GM18507 (cell line): Measurements from ENCODE around the gene ST7.

Source experiments
- DNase-seq: peaks from one replicate; pipeline ENCODE4 v3.0.0; 2011; ENCODE audit warnings: low read depth; ENCODE audit not compliant: insufficient read length; ENCODE audit errors: extremely low spot score
- FAIRE-seq: peaks from 2 replicates; lab custom pipeline; 2011; peaks lifted over from hg19 to GRCh38; lab: Jason Lieb, UNC

Gene ST7

DNA sequence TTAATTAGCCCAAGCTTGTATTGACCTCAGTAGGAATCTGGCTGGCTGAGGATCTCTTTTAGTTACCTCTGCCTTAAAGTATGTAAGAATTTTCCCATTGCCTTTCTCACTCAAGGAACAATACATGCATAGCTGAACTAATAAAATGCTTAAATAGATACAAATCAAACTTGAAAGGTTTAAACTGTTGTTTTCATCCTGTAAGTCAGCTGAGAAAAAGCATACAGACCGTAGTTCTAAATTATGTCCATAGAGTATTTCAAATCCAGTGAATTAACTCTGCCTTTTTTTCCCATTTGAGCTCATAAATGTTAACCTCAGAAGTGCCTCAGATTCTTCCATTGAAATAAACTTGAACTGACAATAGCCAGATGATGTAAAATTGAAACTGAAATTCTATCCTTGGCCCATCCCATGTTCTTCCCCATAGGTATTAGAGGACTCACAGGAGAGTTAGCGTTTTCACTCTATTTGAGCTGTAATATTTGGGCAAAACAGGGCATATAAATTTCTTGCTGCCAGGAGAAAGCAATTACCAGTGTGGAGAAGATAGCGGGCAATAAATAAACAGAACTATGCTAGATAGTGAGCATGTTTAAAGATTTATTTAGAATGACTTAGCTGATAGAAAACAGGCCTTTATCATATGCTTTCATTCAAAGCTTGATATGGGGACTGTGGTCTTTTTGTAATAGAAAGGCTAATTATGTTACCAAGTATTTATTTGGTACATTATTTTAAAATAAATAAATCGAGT lies 205.8 kb downstream of the ST7 start:
- DNase-seq (no peak), FAIRE-seq (no peak)

DNA sequence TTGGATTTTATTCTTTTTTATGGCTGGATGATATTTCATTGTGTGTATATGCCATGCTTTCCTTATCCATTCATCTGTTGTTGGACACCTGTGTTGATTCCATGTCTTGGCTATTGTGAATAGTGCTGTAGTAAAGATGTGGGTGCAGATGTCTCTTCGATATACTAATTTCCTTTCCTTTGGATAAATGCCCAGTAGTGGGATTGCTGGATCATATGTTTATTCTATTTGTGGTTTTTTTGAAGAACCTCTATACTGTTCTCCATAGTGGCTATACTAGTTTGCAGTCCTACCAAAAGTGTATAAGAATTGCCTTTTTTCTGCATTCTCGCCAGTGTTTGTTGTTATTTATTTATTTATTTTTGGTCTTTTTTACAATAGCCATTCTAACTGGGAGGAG lies 209.8 kb downstream of the ST7 start:
- FAIRE-seq (no peak), DNase-seq (no peak)

DNA sequence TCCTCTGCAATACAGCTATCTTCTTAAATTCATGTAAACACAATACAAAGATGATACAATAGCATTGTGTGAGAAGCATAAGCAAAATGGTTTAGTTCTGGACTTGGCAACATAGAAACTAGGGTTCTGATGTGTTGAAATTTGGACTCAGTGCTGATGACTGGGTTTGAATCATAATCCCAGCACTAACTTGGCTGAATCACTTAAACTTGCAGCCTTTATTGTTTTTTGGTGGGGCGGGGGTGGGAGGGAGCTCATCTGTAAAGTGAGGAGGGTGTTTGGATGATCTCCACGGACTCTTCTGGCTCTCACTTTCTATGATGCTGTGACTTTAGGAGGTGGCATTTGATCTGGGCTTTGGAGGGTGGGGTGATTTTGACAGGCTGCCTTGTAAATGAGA lies 211.3 kb downstream of the ST7 start:
- no peak for FAIRE-seq
- DNase-seq: no peak

DNA sequence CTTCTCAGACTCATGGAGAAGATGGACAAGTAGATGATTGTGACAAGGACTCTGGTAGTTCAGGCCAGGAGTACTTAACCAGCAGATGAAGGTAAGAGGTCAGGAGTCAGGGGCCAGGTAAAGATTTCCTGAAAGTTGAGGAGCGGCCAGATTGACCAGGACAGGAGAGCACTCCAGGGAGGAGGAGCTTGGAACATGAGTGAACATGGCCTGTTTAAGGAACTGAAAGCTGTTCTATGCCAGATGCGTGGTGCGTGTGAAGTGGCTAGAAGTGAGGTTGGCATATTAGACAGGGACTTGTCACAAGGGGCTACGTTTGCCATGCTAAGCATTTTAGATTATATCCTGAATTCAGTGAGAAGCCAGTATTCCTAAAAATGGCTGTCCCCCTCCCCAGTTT lies 212.4 kb downstream of the ST7 start:
- DNase-seq: no peak
- FAIRE-seq: no peak

DNA sequence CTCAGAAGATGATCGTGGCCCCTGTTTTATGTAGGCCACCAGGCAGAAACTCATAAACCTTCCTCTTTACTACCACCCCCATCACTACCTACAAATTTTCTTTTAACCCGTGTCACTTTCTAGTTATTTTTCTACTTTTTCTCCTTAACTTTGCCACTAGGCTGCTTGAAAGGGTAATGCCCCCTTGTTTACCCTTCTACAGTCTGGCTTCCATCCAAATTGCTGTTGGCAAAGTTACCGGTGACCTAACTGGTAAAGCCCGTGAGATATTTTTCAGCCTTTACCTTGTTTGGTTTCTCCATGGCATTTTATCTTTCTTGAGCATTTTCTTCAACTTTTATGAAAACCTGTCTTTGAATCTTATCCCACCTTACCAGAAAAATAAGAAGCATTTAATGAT lies 216.6 kb downstream of the ST7 start:
- FAIRE-seq (no peak), DNase-seq (no peak)

DNA sequence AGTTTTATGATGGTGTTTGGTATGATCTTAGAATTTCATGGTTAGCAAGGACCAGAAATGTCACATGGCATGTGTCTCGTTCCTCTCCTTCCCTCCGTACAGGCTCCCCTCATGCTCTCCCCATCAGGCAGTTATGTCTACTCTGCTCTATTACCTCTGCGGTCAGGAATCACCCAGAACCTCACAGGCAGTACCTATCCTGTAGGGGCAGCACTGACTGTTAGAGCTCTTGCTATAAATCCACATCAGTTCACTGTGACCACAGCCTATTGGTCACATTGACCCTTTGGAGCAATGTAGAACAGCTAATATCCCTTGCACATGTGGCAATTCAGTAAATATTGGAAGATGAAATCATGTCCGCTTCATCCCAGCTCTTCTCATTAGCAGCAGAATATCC lies 217.8 kb downstream of the ST7 start:
- no peak for DNase-seq
- FAIRE-seq: no peak

DNA sequence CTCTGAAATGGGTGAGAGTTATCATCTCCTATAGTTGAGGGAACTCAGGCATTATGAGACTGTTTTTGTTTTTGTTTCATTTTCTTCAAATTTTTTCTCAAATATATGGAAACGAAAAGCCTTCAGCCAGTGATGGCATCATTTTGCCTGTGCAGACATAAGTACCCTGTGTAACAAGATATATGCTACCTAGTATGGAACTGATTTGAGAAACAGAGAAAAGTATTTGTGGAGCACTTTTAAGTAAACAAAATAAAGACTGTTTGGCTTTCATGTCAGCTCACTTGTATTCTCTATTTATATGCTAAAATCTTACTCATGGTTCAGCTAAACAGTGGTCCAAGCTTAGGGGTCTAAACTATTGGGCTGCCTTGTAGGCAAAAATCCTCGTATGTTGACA lies 219.0 kb downstream of the ST7 start:
- FAIRE-seq (no peak), DNase-seq (no peak)

DNA sequence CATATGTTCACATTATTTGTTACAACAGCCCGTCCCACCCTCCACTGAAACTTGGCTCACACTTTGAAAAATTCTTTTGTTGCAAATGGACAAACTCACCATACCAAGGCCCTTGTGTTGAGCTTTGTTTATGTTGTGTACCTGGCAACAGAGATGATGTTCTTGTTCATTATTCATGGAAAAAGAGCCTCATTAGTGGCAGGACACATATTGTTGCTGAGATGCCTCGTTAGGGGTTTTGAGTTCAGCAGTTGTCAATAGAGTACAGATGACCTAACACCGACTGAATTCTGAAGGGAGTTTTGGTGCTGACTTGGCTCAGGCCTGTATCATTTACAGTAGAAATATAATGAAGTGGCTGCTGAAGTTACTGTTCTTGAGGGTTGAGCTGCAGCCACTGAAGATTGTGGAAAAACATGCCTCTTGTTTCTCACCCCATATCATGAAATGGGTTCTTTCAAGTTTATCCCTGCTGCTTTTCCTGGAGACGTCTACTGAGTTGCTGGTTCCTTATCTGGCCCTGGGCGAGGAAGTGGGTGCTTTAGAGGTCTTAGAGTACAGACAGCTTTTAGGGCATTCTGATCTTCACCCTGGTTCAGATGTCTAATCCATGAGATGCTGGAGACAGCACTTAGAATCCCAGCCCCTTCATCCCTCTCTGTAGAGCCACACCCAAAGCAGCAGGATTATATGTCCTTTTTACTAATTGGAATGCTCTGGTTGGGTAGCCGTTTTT lies 219.9 kb downstream of the ST7 start:
- DNase-seq (no peak), FAIRE-seq (no peak)

DNA sequence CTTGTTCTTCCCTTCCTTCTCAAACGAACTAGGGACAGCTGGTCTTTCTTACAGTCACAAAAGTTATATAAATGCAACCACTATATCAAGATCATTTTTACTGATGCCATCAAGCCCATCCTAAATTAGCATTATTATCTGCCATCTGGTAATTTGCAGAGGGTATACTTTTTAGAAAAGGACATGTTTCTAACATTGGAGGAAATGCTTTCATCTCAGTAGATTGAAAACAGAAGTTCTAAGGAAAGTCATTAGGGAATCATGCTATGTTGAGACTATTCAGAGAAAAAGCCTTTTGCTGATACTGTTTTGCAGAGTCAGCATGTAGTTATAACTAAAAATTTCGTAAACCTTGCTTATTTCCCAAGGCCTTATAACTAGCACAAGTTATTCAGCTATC lies 222.9 kb downstream of the ST7 start:
- DNase-seq: no peak
- FAIRE-seq: no peak

DNA sequence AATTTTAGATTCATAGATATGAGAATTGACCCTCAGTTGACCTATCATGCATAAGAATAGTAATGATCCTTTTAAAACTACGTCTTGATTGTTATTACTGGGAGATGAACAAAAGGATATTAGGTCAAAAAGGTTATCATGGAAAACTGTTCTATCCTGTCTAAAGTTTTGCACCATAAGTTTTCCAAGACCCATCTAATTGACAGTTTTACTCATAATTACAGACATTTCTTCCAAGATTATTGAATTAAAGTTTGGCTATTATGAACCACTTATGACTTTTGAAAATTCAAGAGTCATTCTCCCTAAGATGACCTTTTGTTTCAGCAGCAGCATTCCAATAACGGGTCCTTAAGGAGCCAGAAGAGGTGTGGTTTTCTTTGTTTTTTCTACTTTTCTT lies 225.3 kb downstream of the ST7 start:
- no peak for FAIRE-seq
- DNase-seq: no peak

DNA sequence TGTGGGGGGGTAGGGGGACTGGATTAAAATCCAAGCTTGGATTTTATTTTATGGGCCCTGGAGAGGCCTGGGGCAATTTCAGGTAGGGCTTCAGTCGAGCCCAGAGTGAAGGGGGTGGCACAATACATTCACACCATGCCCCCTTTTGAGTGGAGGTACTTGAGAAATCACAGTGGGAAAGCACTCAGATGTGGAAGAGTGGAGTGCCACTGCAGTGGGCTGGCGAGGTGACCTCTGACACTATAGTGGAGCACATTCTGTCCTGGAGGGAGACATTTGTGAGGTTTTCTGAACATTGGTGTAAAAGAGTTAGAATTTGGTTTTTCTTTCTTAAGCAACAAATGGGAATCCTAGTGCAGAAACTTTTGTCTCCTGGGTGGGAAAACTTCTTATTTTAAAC lies 226.4 kb downstream of the ST7 start:
- FAIRE-seq (no peak), DNase-seq (no peak)

DNA sequence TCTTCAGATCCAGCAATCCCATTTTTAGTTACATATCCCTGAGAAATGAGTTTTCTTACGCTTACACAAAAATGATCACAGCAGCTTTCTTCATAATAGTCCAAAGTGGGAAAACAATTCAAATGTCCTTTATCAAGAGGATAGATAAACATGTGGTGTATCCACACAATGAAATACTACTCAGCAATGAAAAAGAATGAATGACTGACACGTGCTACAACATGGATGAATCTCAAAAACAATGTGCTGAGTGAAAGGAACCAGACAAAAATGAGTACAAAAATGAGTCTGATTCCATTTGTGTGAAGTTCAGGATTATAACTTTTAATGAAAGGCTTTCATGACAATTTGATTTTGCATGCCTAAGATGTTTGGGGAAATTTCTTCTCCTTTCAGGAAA lies 230.4 kb downstream of the ST7 start:
- DNase-seq (no peak), FAIRE-seq (no peak)

DNA sequence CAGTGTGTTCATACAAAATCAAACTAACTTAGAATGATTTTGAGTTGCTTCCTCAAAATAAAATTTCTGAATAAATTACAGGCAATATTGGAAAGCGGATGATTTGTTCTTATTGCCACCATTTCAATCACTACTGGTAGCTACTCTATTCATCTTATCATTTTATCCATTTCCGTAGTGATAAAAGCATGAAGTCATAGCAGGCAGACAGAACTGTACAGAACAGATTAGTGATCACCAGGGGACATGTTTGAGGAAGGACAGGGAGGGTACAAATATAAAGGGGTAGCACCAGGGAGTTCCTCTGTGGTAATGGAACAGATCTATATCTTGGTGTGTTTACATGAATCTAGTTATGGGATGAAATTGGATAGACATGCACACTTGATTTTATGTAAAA lies 231.1 kb downstream of the ST7 start:
- FAIRE-seq (no peak), DNase-seq (no peak)

DNA sequence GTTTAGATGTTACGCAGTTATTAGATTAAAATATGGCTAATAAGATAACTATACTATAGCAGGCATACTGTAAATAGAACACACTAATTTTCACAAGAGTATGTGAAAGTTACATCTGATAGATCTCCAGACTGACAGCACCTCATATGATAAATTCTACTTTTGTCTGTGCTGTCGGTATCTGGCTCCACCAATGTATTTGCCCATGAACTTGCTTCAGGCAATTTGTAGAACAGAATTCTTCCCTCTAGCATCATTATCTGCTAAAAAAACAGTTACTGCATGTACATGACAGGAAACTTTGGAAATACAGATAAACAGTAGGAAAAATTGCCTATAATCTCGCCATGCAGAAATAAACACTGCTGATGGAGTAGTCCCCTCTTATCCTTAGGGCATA lies 231.8 kb downstream of the ST7 start:
- FAIRE-seq: no peak
- no peak for DNase-seq

DNA sequence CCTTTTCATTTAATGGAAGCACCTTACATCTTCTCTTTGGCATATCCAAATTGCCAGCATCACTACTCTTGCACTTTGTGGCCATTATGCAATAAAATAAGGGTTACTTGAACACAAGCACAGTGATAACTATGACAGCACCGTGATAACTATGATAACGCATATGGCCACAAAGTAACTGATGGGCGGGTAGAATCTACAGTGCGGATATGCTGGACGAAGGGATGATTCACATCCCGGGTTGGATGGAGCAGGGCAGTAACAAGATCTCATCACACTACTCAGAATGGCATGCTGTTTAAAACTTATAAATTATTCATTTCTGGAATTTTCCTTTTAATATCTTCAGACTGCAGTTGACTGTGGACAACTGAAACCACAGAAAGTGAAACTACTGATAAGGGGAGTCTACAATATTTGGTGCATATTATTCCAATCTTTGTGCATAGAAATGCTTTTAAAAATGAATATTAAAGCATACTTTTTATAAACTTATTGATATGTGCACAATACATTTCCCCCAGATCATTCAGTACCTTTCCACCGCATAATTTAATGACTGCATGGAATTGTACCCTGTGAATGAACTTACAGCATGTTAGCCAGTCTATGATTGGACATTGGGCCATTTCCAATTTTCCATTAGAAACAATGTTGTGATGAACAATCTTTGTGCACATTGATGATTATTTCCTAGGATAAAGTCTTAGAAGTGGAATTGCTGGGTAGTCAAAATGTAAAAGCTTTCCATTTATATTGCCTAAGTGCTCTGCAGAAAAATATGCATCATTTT lies 233.1 kb downstream of the ST7 start:
- FAIRE-seq (no peak), DNase-seq (no peak)

DNA sequence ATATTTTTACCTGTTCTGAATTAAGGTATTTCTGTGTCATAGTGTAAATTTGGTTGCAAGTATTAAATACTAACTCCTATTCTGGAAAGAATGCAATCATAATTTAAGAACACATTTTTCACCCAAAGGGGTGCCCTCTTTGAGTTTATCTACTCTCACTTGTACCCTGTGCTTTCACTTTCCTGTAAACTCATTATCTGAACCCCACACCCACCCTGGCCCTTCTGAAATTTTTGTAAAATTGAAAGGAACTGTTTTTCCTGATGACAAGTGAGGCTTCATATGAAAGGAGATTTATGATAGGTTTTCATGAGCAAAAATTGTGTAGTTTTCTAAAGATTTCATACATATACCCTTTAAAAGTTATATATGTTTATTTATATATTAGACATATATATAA lies 235.1 kb downstream of the ST7 start:
- DNase-seq (no peak), FAIRE-seq (no peak)

DNA sequence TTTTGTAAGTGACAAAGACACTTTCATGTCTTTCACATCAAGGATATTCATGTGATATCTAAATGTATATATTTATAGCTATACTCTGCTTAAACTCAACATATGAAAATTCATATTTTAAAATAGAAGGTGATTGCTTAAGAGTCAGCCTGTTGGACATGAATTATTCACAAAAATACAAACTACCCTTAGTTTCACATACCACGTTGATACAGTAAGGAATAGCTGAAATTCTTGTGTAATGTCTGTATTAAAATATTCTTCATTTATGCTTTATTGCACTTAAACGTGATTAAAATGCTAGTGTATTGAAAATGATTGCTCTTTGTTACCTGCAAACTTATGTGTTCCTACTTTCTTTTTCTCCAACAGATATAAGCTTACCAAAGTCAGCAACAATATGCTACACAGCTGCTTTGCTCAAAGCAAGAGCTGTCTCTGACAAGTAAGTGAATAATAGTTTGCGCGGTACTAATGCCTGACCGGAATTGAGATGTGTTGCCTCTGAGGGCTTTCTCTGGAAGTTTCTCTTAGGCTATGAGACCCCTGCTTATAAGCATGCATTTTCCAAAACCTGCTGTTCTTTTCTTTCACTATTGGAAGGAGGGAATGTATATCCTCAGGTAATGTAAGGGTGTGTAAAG lies 235.8 kb downstream of the ST7 start:
- DNase-seq (no peak), FAIRE-seq (no peak)

DNA sequence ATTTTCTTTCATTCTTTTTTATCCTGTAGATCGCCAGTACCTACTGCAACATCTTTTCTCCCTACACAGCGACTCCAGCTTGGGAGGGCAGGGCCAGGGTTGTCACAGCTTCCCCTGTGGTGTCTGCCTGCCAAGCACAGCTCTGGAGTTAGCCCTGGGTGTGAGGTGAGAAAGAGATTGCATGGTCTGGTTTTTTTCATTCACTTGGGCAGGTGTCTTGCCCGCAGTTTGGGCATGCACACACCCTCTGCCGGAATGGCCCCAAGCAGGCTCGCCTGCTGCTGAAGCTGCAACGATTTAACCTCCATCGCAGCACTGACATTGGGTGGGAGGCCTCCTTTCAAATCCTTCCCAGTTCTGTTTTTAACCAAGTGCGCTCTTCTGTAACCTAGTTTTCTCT lies 236.8 kb downstream of the ST7 start:
- FAIRE-seq (no peak), DNase-seq (no peak)

DNA sequence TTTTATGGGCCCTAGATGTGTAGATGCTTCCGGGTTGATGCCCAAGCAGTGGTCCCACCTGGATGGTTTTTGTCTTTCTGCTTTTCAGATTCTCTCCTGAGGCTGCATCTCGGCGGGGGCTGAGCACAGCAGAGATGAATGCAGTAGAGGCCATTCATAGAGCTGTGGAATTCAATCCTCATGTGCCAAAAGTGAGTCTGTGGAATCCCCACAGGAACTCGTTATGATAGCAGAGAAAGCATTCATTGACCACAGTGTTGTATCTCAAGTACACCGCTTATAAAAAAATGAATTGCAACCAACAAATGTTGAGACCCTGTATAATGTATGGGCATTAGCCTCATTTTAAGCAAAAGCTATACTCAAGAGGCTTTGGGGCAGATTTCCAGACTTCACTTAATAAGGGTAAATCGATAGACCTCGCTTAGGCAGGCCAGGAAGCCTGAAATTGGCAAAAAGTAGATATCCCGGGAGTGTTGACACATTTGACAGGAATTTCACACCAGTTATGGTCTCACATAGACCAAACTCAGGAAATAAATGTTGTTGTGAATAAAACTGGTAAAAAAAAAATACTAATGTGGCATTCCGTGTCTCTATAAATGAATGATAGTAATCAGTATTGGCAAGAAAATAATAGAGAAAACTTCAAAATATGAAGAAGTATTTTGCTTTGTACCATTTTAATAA lies 237.6 kb downstream of the ST7 start:
- DNase-seq (no peak), FAIRE-seq (no peak)

DNA sequence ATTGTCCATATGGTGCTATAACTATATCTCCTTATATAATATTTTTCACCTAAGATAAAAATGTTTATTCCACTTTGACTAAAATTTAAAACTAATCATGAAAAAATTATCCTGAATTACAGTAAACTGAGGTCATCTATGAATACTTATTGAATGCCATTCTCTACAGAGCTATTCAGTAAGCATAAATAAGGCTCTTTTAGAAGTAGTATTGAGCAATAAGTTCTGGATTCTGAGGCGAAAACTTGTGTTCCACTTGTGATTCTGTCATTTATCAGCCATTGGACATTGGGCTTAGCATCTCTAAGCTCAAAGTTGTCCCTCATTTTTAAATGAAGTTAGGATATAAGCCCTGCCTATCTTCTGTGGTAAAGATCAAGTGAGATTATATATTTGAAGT lies 238.8 kb downstream of the ST7 start:
- no peak for FAIRE-seq

More for the DNA sequence above, 238.8 kb downstream of the ST7 start:
- no peak for DNase-seq
